Stimulated activated CD4-positive, alpha-beta T cell treated with anti-CD3 and anti-CD28 coated beads, Interleukin-12 subunit alpha, Interleukin-12 subunit beta, amount 100 ng/mL, for 24 hours (primary cell): ENCODE data around the gene SMTN.
"Not testable (repeated sequence)": the region's sequence is repeated elsewhere in the genome, so short reads cannot be mapped to it uniquely, and the experiment has no call there.

Source experiments
- DNase-seq, 2 experiments: peaks; one replicate each; pipeline ENCODE4 v3.0.0-alpha.2; 2020; ENCODE audit warnings: low read depth in 2 of 2

Gene SMTN

DNA sequence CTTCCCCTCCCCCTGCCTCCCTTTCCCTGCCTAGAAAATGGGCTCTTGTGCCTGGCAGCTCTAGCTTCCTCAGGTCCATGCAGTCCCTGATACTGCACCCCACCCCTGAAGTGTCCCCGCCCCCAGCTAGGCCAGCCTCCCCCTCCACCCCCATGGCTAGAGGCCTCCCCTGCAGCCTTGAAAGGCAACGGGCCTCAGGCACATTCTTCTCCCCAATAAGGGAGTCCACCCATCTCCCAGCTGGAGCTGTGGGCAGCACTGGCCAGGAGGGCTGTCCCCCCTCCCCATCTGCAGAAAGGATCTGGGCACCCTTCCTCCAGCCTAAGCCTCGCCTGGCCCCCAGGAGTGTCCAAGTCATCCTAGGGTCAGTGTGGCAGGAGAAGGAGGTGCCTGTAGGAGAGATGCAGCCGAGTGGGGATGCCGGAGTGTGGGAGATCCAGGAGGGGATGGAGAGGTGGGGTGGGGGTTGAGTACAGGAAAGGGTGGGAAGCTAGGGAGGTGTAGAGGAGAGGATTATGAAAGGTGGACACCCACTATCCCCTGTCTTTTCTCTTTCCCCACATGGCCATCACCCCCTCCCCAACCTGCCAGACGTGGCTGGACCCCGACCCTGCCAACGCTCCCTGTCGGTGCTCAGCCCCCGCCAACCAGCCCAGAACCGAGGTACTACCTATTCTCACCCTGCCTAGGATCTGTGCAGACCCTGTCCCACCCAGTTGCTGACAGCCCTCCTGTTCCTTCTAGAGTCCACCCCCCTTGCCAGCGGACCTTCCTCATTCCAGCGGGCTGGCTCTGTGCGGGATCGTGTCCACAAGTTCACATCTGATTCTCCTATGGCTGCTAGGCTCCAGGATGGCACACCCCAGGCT is 9.3 kb downstream of the SMTN start:
- no peak for DNase-seq

DNA sequence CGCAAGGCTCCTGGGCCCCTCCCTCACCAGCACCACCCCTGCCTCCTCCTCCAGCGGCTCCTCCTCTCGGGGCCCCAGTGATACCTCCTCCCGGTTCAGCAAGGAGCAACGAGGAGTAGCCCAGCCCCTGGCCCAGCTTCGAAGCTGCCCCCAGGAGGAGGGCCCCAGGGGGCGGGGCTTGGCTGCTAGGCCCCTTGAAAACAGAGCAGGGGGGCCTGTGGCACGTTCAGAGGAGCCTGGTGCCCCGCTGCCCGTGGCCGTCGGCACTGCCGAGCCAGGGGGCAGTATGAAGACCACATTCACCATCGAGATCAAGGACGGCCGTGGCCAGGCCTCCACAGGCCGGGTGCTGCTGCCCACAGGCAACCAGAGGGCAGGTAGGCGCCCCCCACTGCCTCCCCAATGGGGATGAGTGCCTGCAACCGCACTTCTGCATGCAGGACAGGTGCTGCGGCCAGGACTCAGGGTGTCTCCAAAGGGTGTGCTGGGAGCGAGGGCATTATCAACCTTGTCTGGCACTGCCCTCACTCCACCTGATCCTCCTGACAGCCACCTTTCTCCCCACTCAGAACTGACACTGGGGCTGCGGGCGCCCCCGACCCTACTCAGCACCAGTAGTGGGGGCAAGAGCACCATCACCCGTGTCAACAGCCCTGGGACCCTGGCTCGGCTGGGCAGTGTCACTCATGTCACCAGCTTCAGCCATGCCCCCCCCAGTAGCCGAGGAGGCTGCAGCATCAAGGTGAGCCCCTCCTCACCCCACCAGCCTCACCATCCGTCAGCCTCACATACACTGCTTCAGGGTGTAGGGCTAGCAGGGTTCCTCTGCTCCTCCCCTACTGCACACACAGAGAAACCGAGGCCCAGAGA is 10.2 kb downstream of the SMTN start:
- DNase-seq = no peak

DNA sequence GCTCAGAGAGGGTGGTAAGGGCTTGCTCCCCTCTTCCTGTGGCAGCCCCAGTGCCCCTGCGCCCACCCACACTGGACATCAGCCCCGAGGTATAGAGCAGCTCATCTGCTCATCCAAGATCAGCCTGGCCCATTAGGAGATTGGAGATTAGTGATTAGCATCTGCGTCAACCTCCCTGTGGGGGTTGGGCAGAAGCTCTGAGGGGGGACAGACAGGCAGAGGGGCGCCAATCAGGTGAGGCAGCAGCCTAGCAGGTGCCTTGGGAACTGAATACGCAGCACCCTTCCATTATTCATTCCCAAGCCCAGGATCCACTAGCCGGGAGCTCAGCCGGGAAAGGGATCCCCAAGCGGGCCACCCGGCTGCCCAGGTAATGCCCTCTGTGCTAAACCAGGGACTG is 11.0 kb downstream of the SMTN start:
- no peak for DNase-seq

DNA sequence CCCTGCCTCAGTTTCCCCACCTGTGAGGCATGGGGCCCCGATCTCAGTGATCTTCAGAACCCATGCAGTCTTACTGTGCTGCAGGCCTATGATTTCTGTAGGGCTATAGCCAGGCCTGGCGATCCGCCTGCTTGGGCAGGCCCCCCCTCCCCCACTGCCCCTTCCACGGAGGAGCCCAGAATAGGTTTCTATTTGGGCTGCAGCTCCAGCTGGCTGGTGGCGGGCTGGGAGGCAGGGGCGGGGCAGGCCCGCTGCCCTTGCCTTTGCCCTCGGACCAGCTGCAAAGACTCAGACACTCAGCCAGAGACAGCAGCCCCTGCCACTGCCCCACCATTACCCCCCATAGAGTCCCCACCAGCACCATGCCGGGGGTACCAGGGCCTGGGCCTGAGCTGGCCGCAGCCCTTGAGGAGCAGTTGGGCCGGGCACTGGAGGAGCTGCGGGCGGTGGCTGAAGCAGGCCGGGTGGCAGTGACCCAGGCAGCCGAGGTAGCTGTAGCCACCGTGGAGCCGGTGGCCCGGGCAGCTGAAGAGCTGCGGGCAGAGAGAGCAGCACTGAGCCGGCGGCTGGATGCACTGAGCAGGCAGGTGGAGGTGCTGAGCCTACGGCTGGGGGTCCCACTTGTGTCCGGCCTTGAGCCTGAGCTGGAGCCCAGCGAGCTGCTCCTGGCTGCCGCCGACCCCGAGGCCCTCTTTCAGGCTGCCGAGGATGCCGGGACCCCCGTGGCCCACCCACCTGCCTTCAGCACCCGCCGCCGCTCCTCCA is 12.2 kb downstream of the SMTN start:
- no peak for DNase-seq

DNA sequence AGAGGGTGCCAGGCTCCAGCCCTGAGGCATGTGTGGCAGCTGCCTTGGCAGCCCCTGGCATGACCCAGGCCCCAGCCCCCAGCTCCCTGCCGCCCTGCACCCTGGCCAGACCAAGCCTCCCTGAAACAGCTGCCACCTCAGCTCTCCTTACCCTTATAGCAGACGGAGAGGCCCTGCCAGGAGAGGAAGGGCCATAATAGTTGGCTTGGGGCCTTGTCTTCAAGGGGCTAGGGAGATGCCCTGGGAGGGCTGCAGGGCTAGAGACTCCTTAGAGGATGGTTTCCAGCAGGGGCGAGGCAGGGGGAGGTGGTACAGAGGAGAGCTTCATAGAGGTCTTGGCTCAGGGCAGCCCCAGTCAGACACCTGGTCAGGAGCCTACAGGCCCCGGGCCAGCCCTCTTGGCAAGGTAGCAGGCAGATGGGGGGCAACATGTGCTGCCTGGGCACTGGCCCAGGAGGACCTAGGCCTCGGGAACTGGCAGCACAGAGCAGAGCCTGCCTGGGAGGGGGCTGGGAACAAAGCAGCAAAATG is 13.0 kb downstream of the SMTN start:
- no peak for DNase-seq

DNA sequence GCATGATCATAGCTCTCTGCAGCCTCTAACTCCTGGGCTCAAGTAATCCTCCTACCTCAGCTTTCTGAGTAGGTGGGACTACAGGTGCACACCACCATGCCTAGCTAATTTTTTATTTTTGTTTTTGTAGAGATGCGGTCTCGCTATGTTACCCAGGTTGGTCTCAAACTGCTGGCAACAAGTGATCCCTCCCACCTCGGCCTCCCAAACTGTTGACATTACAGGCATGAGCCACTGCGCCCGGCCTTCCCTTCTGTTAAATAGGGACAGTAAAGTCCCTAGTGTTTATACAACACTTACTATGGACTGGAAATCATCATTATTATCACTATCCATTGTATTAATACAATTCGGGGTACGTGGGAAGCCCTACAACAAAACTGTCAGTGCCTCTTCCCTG is 13.6 kb downstream of the SMTN start:
- no peak for DNase-seq

DNA sequence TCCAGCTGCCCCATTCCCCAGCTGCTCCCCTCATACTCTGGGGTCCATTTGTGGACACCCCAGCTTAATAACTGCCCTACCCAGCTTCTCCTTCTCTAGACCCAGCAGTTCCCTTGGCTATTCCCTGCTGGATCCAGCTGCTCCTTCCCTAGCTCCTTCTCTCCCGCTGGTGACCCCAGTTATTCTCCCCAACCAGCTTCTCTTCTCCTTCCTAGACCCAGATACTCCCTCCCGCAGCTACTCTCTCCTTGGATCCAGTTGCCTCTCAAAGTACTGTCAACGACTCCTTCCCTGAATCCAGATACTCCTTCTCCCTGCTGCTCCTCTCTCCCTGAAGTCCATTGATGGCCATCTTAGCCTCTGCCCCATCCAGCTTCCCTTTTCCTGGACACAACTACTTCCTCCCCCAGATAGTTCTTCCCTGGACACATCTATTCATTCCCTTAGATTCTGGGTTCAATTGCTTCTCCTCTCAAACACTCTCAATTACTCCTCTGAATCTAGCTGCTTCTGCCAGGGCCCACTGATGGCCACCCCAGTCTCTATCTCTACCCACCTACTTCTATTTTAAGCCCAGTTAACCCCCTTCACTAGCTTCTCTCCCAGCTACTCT is 14.6 kb downstream of the SMTN start:
- DNase-seq = no peak

DNA sequence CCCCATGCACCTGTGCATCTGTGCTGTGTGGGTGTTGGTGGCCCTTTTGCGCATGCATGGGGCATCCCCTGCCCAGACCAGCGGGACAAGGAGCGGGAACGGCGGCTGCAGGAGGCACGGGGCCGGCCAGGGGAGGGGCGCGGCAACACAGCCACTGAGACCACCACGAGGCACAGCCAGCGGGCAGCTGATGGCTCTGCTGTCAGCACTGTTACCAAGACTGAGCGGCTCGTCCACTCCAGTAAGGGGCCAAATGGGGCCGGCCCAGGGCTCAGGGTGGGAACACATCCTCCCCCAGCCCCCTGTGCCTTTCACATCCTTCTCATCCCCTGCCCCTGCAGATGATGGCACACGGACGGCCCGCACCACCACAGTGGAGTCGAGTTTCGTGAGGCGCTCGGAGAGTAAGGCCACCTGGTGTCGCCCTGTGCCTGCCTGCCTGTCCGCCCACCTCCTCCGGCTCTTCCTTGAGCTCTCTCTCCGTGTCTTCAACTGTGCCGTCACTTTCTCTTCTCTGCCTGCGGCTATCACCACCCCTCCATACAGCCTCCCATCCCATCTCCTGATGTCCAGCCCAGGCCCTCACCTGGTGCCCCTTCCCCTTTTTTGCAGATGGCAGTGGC is 15.7 kb downstream of the SMTN start:
- DNase-seq = no peak

DNA sequence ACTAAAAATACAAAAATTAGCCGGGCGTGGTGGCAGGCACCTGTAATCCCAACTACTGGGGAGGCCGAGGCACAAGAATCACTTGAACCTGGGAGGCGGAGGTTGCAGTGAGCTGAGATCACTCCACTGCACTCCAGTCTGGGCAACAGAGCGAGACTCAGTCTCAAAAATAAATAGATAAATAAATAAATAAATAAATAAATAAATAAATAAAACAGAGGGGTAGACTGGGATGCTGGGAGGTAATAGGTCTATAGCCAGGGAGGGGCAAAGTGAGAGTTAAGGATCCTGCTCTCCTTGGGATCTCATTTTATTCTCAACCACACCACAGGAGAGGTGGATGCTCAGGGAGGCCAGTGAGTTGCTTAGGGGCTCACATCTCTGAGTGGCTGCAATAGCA is 16.4 kb downstream of the SMTN start:
- DNase-seq = not testable (repeated sequence)

DNA sequence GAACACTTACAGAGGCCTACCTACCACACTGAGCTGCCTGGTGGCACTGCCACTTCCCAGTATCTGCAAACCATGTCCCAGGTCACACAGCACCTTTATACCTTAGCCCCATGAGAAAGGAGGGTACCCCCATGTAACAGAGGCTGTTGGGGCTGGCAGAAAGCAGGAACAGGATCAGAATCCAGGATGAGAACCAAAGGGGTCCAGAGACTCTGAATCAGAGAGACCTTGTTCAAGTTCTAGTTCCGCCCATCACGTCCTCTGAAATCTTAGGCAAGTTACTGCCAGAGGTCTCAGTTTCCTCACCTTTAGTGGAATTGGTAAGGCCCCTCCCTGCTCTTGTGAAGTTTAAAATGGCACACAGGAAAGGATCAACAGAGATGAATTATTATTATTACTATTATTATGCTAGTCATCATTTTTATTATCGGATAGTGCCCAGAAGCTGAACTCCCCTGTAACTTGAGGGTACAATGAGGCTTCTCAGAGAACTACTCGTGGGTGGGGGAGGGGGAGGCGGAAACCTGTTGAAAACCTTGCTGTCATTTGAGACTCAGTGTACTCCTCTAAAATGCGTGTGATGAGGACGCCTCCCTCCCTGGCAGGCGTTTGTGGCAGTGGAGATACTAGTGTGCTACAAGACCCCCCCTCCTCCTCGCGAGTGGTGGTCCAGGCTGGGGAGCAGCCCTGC is 17.0 kb downstream of the SMTN start:
- no peak for DNase-seq

DNA sequence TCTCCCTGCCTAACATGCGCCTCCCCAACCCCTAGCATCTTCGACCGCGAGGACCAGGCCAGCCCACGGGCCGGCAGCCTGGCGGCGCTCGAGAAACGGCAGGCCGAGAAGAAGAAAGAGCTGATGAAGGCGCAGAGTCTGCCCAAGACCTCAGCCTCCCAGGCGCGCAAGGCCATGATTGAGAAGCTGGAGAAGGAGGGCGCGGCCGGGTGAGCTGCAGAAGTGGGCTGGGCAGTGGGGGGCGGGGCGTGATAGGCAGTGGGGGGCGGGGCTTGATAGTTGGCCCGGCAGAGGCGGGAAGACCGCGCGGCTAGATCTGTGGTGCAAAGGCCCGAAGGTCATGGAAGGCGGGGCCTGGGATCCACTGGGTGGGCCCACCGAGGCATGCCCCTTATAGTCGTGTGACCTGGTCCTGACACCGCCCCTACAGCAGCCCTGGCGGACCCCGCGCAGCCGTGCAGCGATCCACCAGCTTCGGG is 17.6 kb downstream of the SMTN start:
- DNase-seq = no peak

DNA sequence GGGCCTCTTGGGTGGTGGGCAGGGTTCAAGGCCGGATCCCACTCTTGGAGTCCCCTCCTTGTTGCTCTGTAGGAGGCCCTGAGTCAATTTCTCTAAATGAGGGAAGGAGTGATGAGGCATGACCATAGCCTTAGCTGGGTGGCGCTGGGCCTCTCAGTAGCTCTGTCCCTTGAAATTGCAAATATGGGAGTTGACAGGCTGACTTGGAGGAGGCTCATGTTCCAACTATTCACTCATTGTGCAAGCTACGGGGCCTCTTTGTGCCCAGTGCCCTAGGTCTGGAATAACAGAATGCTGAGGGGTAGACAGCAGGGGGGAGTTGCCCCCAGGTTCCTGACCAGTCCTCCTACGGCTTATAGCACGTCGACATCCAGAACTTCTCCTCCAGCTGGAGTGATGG is 18.3 kb downstream of the SMTN start:
- no peak for DNase-seq

DNA sequence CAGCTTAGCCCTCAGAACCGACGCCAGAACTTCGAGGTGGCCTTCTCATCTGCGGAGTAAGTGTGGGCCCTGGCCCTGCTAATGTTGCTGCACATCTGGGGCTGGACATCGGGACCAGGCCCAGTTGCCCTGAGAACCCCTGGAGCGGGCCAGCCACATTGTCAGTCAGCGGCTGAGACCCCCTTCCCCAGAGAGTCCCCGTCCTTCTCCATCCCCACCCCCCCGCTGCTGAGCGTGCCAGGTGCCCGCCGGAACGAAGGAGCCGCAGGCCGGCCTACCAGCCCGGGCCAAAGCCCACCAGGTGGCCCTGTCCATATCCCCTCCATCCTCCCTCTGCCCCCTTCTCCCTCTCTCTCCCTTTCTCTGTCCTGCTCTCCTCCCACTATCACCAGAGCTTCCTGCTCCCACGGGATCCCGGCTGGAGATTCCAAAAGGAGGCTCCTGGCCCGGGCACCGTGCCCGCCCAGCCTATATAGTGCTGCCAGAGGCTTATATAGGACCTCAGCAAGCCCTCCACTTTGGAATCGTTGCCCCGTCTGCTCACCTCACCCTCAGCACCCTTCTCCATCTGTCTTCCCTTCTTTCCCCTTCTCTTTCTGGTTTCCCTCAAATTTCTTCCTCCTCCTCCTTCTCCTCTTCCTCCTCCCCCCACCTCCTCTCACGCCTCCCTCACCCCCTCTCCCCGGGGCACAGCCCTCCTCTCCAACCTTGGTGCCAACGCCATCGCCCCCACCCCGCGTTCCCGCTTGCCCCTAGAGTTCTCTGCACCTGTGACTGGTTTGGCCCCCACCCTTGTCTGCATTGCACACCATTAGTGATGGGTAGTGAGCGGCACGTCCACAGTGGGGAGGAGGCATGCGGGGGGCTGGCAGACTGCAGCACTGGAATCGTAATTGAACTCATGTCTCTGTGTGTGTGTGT is 19.0 kb downstream of the SMTN start:
- no peak for DNase-seq

DNA sequence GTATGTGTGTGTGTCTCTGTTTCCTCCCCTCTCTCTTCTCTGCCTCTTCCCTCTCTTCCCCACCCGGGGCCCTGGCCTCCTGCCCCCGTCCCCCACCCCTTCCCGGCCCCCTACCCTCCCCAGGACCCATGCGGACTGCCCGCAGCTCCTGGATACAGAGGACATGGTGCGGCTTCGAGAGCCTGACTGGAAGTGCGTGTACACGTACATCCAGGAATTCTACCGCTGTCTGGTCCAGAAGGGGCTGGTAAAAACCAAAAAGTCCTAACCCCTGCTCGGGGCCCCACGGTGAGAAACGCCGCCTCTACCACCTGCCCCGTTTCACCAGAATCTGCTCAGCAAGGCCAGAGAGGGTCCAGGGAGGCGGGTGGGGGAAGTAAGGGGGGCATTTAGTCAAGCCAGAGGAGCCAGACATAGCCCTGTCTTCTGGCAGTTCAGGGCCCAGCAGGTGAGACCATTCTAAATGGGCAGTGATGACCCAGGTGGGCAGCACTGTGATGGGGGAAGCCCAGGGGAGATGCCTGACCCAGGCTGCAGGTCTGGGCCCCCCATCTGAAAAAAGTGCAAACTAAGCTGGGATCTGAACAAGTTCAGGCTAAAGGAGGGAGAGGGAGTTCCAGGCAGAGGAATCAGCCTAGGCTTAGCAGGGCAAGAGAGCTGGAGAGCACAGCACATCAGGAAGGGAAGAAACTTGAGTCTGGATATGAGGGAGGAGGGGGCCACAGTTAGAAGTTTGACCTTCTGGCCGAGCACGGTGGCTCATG is 19.8 kb downstream of the SMTN start:
- DNase-seq = no peak

DNA sequence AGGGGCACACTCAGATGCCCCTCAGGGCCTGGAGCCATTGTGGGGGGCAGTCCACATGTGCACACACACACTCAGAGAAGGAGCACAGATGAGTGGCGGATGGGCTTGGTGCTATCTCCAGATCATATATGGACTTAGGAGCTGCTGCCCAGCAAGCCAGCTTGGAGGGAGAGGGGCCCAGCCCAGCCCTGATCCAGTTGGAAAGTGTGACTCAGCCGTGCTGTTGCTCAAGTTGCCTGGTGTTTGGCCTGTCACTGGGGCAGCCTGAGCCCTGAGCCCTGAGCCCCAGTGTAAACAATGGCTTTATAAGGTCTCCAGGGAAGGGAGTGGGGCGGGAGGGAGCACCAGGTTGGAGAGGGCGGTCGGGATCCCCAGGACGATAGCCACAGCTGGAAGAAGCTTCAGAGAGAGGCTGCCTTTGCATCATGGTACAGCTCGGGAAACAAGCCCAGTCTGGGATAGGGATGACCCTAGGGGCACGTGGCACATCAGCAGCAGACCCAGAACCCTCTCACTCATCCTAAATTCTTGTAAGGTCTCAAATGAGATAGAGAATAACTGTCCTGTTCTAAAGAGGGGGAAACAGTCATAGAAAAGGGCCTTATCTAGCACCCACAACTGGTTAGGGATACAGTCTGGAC is 21.4 kb downstream of the SMTN start:
- no peak for DNase-seq

DNA sequence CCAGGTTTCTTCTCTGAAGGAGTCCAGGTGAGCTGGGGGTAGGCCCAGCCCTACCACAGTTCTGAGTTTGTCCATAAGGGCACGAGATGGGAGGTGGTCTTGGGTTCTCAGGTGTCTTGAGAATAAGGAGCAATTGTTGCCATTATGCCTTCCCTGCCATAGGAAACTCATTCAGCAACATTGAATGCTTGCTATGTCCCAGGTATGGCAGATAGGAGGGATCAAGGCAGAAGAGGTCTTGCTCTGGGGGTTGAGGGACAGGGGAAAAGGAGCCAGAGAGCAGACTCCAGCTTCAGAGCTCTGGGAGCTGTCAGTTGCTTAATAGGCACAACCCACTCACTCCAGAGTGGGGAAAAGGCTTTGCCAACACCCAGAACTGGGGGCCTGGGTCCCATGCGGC is 22.0 kb downstream of the SMTN start:
- no peak for DNase-seq

DNA sequence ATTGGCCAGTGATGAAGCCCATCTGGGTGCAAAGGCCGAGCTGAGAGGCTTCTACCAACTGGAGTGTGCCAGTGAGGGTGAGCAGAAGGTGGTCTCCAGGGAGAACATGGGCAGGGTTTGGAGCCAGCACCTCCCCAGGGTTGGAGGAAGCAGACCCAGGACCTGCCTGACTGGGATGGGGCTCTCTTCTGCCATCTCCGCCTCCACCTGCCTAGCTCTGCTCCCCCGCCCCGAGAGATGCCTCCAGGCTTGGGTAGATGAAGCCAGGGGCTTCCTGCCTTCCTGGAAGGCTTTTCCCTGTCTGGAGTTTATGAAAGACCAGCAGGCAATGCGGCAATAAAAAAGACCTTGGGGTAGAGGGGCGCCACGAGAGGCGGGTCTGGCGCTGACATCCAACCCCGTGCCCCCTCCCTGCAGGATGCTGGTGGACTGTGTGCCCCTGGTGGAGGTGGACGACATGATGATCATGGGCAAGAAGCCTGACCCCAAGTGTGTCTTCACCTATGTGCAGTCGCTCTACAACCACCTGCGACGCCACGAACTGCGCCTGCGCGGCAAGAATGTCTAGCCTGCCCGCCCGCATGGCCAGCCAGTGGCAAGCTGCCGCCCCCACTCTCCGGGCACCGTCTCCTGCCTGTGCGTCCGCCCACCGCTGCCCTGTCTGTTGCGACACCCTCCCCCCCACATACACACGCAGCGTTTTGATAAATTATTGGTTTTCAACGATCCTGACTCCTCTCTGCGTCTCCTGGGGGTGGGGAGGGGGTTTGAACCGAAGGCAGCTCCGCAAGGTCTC is 23.0 kb downstream of the SMTN start:
- DNase-seq = no peak
